DND-41 (cell line): ENCODE results near the gene PSMC1.

Experiments
- ATAC-seq: fragments of 200-7000 bp; cut with Tn5 transposase; 3 replicates; pipeline ENCODE4 v1.9.1; 2021; ENCODE audit warnings: low read depth; ENCODE audit not compliant: insufficient read depth
- DNase-seq: peaks from one replicate; pipeline ENCODE4 v3.0.0-alpha.2; 2020
- H2AFZ ChIP-seq: 2 replicates; pipeline ENCODE4 v1.6.0; 2012; ENCODE audit warnings: low read depth, low read length
- H3K27ac ChIP-seq: 2 replicates; pipeline ENCODE4 v1.5.1; 2012; ENCODE audit warnings: low read length, inconsistent platforms
- H3K27me3 ChIP-seq: fragments of 200-600 bp; sonication (generic); 2 replicates; pipeline ENCODE4 v1.6.0; 2012; ENCODE audit warnings: low read length, mild to moderate bottlenecking, inconsistent platforms; ENCODE audit not compliant: insufficient read depth, poor library complexity
- H3K36me3 ChIP-seq: 2 replicates; pipeline ENCODE4 v1.5.1; 2012; ENCODE audit warnings: low read length, inconsistent platforms; ENCODE audit not compliant: insufficient read depth
- H3K4me1 ChIP-seq: 2 replicates; pipeline ENCODE4 v1.5.1; 2012; ENCODE audit warnings: mild to moderate bottlenecking, low read length; ENCODE audit not compliant: insufficient read depth
- H3K4me2 ChIP-seq: 2 replicates; pipeline ENCODE4 v1.6.0; 2012; ENCODE audit warnings: mild to moderate bottlenecking, moderate library complexity, low read length, inconsistent platforms; ENCODE audit not compliant: insufficient read depth
- H3K4me3 ChIP-seq, 2 experiments: fragments of 200-600 bp in 1 of 2; shearing (Covaris generic) in 1 of 2; 2 replicates each; pipeline ENCODE4 v1.5.1; 2012 to 2016; ENCODE audit warnings: inconsistent platforms in 2 of 2, low read length in 2 of 2, mild to moderate bottlenecking in 2 of 2, low read depth in 1 of 2, moderate library complexity in 1 of 2
- H3K79me2 ChIP-seq: 2 replicates; pipeline ENCODE4 v1.6.0; 2012; ENCODE audit warnings: low read length, inconsistent platforms; ENCODE audit not compliant: insufficient read depth
- H3K9ac ChIP-seq: 2 replicates; pipeline ENCODE4 v1.6.0; 2012; ENCODE audit warnings: low read depth, mild to moderate bottlenecking, inconsistent platforms, low read length, moderate library complexity
- H3K9me3 ChIP-seq: 2 replicates; pipeline ENCODE4 v1.5.1; 2012; ENCODE audit warnings: low read length, moderate library complexity, mild to moderate bottlenecking, inconsistent platforms; ENCODE audit not compliant: insufficient read depth, severe bottlenecking
- H4K20me1 ChIP-seq: 2 replicates; pipeline ENCODE4 v1.6.0; 2012; ENCODE audit warnings: low read length; ENCODE audit not compliant: insufficient read depth
- EZH2 ChIP-seq: IDR thresholded peaks from 3 replicates; pipeline ENCODE4 v1.6.1; 2012; ENCODE audit warnings: borderline replicate concordance, low read depth, mild to moderate bottlenecking, moderate library complexity, low read length, inconsistent platforms; ENCODE audit not compliant: severe bottlenecking
- TF ChIP-seq, protein P1 (sequence below): IDR thresholded peaks from 2 replicates; pipeline ENCODE4 v1.5.1; 2012; ENCODE audit warnings: borderline replicate concordance, low read length, moderate library complexity, mild to moderate bottlenecking; ENCODE audit not compliant: poor library complexity, severe bottlenecking; ENCODE audit errors: extremely low read depth

Gene PSMC1

DNA sequence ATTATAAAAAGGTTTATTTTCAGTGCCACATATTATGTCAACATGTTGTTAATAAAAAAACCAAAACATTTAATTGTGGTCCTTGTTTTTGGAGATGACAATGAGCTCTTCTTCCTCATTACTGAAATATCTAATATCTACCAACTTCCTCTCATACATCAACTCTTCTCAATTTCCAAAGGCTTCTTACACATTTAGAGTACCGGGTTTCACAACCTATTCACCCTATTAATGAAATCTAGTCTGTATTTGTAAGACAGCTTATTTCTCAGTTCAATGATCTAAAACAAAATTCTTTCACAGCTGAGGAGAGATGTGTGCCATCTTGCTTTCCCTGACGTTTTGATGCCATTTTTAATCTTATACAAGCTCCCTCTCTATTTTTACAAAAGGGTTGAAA is 60.9 kb downstream of the PSMC1 start:
- Histone ChIP-seq H3K4me3 (no peak overlapping the region), H3K36me3 (peaks cover 44% of the 10 kb centered on the region), H3K9me3 (no peaks in the 10 kb centered on the region), H3K27me3 (no peaks in the 10 kb centered on the region), H3K79me2 (peaks cover 28% of the 10 kb centered on the region), H2AFZ (no peak overlapping the region), H3K9ac (no peak overlapping the region), H3K27ac (no peak overlapping the region), H3K4me2 (no peak overlapping the region), H3K4me1 (no peaks in the 10 kb centered on the region), H4K20me1 (peaks cover 22% of the 10 kb centered on the region; the same call in 1 of the 2 replicates)
- DNase-seq (no peak), ATAC-seq (no peak)
- TF ChIP-seq, protein P1, sequence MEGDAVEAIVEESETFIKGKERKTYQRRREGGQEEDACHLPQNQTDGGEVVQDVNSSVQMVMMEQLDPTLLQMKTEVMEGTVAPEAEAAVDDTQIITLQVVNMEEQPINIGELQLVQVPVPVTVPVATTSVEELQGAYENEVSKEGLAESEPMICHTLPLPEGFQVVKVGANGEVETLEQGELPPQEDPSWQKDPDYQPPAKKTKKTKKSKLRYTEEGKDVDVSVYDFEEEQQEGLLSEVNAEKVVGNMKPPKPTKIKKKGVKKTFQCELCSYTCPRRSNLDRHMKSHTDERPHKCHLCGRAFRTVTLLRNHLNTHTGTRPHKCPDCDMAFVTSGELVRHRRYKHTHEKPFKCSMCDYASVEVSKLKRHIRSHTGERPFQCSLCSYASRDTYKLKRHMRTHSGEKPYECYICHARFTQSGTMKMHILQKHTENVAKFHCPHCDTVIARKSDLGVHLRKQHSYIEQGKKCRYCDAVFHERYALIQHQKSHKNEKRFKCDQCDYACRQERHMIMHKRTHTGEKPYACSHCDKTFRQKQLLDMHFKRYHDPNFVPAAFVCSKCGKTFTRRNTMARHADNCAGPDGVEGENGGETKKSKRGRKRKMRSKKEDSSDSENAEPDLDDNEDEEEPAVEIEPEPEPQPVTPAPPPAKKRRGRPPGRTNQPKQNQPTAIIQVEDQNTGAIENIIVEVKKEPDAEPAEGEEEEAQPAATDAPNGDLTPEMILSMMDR: no peak
- no peak for TF ChIP-seq EZH2

DNA sequence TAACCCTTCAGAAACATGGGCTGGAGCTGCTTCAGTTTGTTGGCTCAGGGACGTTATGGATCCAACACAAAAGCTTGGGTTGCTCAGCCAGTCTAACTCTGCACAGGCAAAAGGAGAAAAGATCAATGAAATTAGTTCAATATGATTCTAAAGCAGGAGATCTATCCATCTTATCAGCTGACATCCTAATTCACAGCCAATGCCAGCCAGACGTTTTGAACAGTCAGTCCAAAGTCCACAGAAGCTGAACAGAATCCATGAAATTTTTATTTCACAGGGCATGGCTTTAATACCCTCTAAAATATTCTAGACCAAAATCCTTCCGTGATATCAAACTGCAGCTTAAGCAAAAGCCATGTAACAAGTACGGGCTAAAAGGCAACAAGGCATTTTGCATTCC is 61.7 kb downstream of the PSMC1 start:
- Histone ChIP-seq H3K9ac (no peak overlapping the region), H3K4me2 (no peak overlapping the region), H3K27ac (no peak overlapping the region), H3K36me3 (peaks cover 42% of the 10 kb centered on the region), H3K27me3 (no peaks in the 10 kb centered on the region), H3K79me2 (peaks cover 35% of the 10 kb centered on the region), H4K20me1 (peaks cover 22% of the 10 kb centered on the region; the same call in 1 of the 2 replicates), H2AFZ (no peak overlapping the region), H3K4me1 (no peaks in the 10 kb centered on the region), H3K9me3 (no peaks in the 10 kb centered on the region), H3K4me3 (no peak overlapping the region)
- ATAC-seq (no peak), DNase-seq (no peak)
- TF ChIP-seq, protein P1: no peak
- TF ChIP-seq EZH2: no peak

DNA sequence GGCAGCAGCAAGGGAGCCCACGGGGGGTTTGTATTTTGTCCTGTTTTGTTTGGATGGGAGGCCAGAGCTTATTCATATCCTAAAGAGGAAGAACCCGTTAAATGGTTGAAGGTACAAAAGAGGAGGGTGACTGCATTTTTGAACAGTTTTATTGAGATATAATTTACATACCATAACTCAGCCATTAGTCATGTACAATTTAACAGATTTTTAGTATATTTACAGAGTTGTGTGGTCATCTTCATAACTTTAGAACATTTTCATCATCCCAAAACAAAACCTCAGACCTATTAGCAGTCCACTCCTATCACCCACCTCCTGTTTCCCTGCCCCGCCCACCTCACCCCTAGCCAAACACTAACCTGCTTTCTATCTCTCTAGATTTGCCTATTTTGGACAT is 62.8 kb downstream of the PSMC1 start:
- H3K4me2 ChIP-seq: no peak overlapping the region
- TF ChIP-seq EZH2: no peak
- TF ChIP-seq, protein P1: no peak

More for the DNA sequence above, 62.8 kb downstream of the PSMC1 start:
- Histone ChIP-seq H3K27ac (no peak overlapping the region), H3K9me3 (no peaks in the 10 kb centered on the region), H3K27me3 (no peaks in the 10 kb centered on the region), H2AFZ (no peak overlapping the region), H3K79me2 (peaks cover 46% of the 10 kb centered on the region), H3K9ac (no peak overlapping the region), H3K4me3 (no peak overlapping the region), H4K20me1 (peaks cover 22% of the 10 kb centered on the region; the same call in 1 of the 2 replicates), H3K4me1 (no peaks in the 10 kb centered on the region), H3K36me3 (peaks cover 32% of the 10 kb centered on the region)
- no peak for ATAC-seq
- no peak for DNase-seq
